Thyroid gland (tissue), 4 donors: ENCODE results near the gene TIMM17A.

Source experiments
- CTCF ChIP-seq, 6 experiments: fragments of 200-600 bp in 3 of 6; fragments of 450-650 bp in 3 of 6; sonication (generic) in 3 of 6; IDR thresholded peaks; one replicate each; pipeline ENCODE4 v1.5.1; 2016 to 2019; ENCODE audit warnings: antibody characterized with exemption in 6 of 6, mild to moderate bottlenecking in 2 of 6, inconsistent platforms in 1 of 6, moderate library complexity in 1 of 6
- POLR2A ChIP-seq, 2 donors: fragments of 450-650 bp; IDR thresholded peaks; one replicate each; pipeline ENCODE4 v1.6.1; 2017; ENCODE audit warnings: antibody characterized with exemption in 2 of 2, mild to moderate bottlenecking in 2 of 2, moderate library complexity in 1 of 2

- TF ChIP-seq CTCF (IDR thresholded peaks at IDR 0.05) (no peak), POLR2A (IDR thresholded peaks at IDR 0.05) (no peak)
Observed at GRCh38 chr1:202015662-202015937, 60.3 kb downstream of the TIMM17A start.
